ENCODE results near the gene PADI4.
"Not testable (repeated sequence)": the region's sequence is repeated elsewhere in the genome, so short reads cannot be mapped to it uniquely, and the experiment has no call there.

Gene PADI4

GRCh38 chr1:17401841-17402240 is 93.8 kb downstream of the PADI4 start:
- no peak for FAIRE-seq

- no peak for FAIRE-seq
Measured at GRCh38 chr1:17403081-17403480, 95.1 kb downstream of the PADI4 start.

DNA sequence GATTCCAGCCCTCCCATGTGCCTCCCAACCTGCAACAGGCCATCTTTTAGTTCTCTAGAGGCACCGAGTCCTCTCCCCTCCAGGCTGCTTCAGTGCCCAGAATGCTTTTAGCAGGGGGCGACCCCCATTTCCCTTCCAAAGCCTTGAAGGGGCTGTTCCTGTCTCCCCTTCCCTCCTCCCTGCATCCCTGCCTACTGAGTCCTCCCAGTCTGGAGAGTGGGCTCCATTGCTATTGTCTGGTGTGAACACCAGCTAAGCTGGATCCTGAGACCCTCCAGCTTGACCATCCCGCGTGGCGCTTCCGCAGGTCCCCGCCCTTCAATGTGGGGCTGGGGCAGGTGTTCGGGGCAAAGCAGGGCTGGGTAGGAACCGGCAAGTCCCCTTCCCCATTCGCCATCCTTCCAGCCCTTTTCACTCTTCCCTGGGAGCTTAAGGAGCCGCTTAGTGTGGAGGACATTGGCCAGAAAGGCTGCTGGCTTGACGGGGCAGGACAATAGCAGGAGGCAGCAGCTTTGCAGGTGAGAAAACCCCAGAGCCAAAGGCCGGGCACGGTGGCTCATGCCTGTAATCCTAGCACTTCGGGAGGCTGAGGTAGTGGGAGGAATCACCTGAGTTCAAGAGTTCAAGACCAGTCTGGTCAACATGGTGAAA is 96.2 kb downstream of the PADI4 start:
- FAIRE-seq: no peak

DNA sequence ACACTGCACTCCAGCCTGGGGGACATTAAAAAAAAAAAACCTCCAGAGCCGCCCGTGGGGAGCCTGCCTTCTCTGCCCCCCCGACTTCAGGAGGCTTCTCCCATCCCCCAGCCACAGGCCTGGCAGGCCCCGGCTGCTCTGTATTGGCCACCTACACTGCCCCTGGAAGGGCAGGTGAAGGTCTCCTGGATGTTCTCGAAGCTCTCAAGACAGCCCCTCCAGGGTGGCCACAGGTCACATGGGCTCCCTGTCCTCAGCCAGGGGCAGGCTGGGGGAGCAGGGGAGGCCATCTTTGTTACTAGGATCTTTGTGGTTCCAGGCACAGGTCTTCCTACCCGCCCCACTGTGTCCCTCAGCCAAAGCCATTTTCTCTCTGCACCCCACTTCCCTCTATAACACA is 96.8 kb downstream of the PADI4 start:
- FAIRE-seq: no peak

DNA sequence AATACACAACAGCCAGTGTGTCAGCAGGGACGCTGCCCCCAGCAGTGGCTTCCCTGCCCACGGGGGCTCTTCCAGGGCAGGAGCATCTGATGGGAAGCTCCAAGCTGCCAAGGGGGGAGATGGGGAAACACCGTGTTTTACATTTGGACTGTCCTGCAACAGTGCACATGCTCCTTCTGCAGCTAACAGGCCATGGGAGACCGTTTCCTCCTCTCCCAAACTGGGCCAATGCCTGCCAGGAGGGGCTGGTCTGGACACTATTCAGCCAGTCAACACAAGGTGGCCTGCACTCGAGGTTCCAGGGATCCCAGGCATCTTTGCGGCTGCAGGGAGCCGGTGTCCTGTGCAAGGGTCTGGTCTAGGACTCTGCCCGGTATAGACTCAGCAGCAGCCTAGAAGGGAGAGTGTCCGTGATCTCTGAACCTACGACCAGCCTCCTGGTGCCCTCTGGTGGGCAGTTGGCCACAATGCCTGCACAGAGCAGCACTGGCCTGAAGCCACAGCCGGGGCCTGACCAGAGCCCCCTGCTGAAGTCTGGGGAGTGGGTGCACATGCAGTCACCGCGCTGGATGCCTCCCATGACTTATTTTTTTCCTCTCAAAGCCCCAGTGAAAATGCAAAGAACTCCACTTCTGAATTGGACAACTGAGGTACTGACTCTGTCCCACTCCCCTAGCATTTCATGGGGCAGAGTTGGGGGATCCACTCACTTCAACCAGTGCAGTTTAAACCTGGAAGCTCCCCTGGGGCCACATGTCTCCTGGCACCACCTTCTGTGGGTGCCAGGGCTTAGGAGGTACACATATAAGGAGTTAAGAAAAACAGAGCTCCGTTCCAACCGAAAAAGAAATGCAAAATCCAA is 98.1 kb downstream of the PADI4 start:
- FAIRE-seq: no peak

DNA sequence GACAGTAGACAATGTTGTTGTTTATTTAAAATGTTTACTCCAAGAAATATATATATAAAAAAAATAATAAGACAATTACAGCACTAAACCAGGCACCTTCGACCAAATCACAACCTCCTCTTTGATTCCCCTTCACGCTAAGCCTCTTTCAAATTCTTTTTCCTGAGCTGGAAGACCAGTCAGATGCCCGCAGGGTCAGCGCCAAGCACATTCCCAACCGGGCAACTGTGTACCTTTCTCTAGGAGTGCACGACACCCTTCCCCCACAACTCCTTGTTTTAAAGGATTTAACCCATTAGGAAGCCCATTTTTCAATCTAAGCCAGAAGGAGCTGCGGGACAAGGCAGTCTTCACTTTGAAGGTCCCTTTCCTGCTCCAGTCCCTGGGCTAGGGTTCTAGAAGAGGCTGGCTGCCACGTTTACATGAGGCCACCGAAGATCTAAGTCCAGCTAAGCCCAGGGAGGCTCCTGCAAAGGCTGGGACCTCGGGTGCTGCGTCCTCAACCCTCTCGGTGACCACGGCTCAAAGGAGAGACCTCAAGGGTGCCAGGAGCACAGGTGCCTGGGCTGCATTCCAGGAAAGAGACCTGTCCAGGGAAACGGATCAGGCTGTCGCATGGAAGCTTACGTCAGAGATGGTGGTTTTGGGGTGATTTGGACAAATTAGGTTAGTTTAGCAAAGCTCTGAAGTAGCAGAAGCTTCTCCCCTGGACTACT is 98.9 kb downstream of the PADI4 start:
- FAIRE-seq: not testable (repeated sequence)

GRCh38 chr1:17407786-17408514 is 100.0 kb downstream of the PADI4 start:
- not testable (repeated sequence) for FAIRE-seq

DNA sequence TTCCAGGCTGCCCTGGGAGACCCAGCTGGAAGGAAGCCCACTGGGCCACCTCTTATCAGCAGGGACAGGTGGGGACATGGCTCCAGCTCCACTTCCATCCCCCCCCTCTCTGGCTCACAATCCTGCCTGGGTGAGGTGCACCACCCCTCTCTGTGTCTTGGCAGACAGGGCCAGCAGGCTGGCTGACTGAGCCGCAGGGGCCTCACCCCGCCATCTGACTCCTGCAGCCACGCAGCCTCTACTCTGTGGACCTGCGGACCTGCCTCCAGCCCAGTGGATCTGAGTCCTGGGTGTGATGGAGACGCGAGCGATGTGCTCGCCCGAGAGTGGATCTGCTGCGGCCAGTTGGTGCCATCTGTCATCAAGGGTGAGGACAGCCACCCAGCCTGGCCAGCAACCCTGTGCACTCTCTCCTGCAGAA is 101.4 kb downstream of the PADI4 start:
- FAIRE-seq: no peak

- FAIRE-seq: no peak
Measured at GRCh38 chr1:17412093-17412870, 104.3 kb downstream of the PADI4 start.
